ENCODE measurements around the gene CGB5. TPM values are rescaled to one million over a fixed set of nuclear protein-coding genes. Genes with fewer than 3 reads are reported as not detected.
"Not testable (repeated sequence)": the region's sequence is repeated elsewhere in the genome, so short reads cannot be mapped to it uniquely, and the experiment has no call there.

The CGB5 gene
- polyA plus RNA-seq, 1 donor from 2014 or later, result not detected

GRCh38 chr19:49025088-49025487 is 18.6 kb upstream of the CGB5 start:
- not testable (repeated sequence) for H3K27ac ChIP-seq (ENCODE audit: low read length); H3K9me2 ChIP-seq (ENCODE audit: insufficient read depth, low read length); H3K4me3 ChIP-seq (ENCODE audit: low read length); H3F3A ChIP-seq (ENCODE audit: insufficient read depth, low read length, poor library complexity, severe bottlenecking); H3K4me2 ChIP-seq (ENCODE audit: low read length); H3K9me3 ChIP-seq (ENCODE audit: low read length); H4K20me1 ChIP-seq (ENCODE audit: insufficient read depth); H3K36me3 ChIP-seq (ENCODE audit: insufficient read depth, low read length); H3K9ac ChIP-seq (ENCODE audit: low read length); H3K27me3 ChIP-seq (ENCODE audit: insufficient read depth, low read depth, low read length); H2AFZ ChIP-seq (ENCODE audit: low read depth, low read length); H3K79me2 ChIP-seq (replicated peaks; ENCODE audit: insufficient read depth, low read length)

GRCh38 chr19:49025599-49025998 is 18.0 kb upstream of the CGB5 start:
- H2AFZ ChIP-seq (ENCODE audit: low read depth, low read length); H3K27ac ChIP-seq (ENCODE audit: low read length); H3K27me3 ChIP-seq (ENCODE audit: insufficient read depth, low read depth, low read length); H3F3A ChIP-seq (ENCODE audit: insufficient read depth, low read length, poor library complexity, severe bottlenecking); H3K36me3 ChIP-seq (ENCODE audit: insufficient read depth, low read length); H3K4me3 ChIP-seq (ENCODE audit: low read length); H3K79me2 ChIP-seq (replicated peaks; ENCODE audit: insufficient read depth, low read length); H4K20me1 ChIP-seq (ENCODE audit: insufficient read depth); H3K4me2 ChIP-seq (ENCODE audit: low read length); H3K9ac ChIP-seq (ENCODE audit: low read length); H3K9me3 ChIP-seq (ENCODE audit: low read length); H3K9me2 ChIP-seq (ENCODE audit: insufficient read depth, low read length): not testable (repeated sequence)

DNA sequence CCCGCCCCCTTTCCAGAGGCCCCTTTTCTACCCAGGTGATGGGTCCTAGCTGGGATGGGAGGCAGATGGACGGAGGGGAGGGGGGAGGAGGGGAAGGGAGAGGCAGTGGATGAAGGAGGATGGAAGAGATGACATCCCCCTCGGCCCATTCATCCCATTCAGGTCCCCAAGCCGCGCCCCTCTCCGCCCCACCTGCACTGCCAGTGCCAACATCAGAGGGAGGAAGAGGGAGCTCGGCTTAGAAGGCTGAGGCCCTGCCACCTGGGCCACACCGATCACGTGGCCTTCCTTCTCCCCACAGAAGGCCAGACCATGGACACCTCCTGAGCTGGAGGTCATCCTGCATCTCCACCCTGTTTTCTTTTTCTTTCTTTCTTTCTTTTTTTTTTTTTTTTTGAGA is 15.0 kb upstream of the CGB5 start:
- H3K9me3 ChIP-seq (ENCODE audit: low read length); H3K36me3 ChIP-seq (ENCODE audit: insufficient read depth, low read length); H3K4me3 ChIP-seq (ENCODE audit: low read length); H3K9ac ChIP-seq (ENCODE audit: low read length); H3K4me2 ChIP-seq (ENCODE audit: low read length); H3F3A ChIP-seq (ENCODE audit: insufficient read depth, low read length, poor library complexity, severe bottlenecking); H3K9me2 ChIP-seq (ENCODE audit: insufficient read depth, low read length); H3K79me2 ChIP-seq (replicated peaks; ENCODE audit: insufficient read depth, low read length); H3K27ac ChIP-seq (ENCODE audit: low read length); H4K20me1 ChIP-seq (ENCODE audit: insufficient read depth); H3K27me3 ChIP-seq (ENCODE audit: insufficient read depth, low read depth, low read length); H2AFZ ChIP-seq (ENCODE audit: low read depth, low read length): not testable (repeated sequence)

- not testable (repeated sequence) for H3K4me2 ChIP-seq (ENCODE audit: low read length); H3K9ac ChIP-seq (ENCODE audit: low read length); H3K27ac ChIP-seq (ENCODE audit: low read length); H3K79me2 ChIP-seq (replicated peaks; ENCODE audit: insufficient read depth, low read length); H3K9me3 ChIP-seq (ENCODE audit: low read length); H3F3A ChIP-seq (ENCODE audit: insufficient read depth, low read length, poor library complexity, severe bottlenecking); H3K9me2 ChIP-seq (ENCODE audit: insufficient read depth, low read length); H2AFZ ChIP-seq (ENCODE audit: low read depth, low read length); H4K20me1 ChIP-seq (ENCODE audit: insufficient read depth); H3K27me3 ChIP-seq (ENCODE audit: insufficient read depth, low read depth, low read length); H3K4me3 ChIP-seq (ENCODE audit: low read length); H3K36me3 ChIP-seq (ENCODE audit: insufficient read depth, low read length)
These were observed 13.9 kb upstream of the CGB5 start for GRCh38 chr19:49029749-49030148.

- not testable (repeated sequence) for H3K9ac ChIP-seq (ENCODE audit: low read length); H3K9me2 ChIP-seq (ENCODE audit: insufficient read depth, low read length); H2AFZ ChIP-seq (ENCODE audit: low read depth, low read length); H3K27ac ChIP-seq (ENCODE audit: low read length); H3F3A ChIP-seq (ENCODE audit: insufficient read depth, low read length, poor library complexity, severe bottlenecking); H3K9me3 ChIP-seq (ENCODE audit: low read length); H3K79me2 ChIP-seq (replicated peaks; ENCODE audit: insufficient read depth, low read length); H4K20me1 ChIP-seq (ENCODE audit: insufficient read depth); H3K4me3 ChIP-seq (ENCODE audit: low read length); H3K4me2 ChIP-seq (ENCODE audit: low read length); H3K36me3 ChIP-seq (ENCODE audit: insufficient read depth, low read length); H3K27me3 ChIP-seq (ENCODE audit: insufficient read depth, low read depth, low read length)
These were observed 13.3 kb upstream of the CGB5 start for GRCh38 chr19:49030323-49030722.

- not testable (repeated sequence) for H3K27ac ChIP-seq (ENCODE audit: low read length); H4K20me1 ChIP-seq (ENCODE audit: insufficient read depth); H3K27me3 ChIP-seq (ENCODE audit: insufficient read depth, low read depth, low read length)
These were observed 11.9 kb upstream of the CGB5 start, which contains the start of gene CGB2 for GRCh38 chr19:49031642-49032301. Gene CGB2 (plus strand): TSS chr19:49031890. CDS start chr19:49032096, 206 bp downstream.

GRCh38 chr19:49036815-49037214 is 6.8 kb upstream of the CGB5 start, which contains the start of gene CGB1:
Gene CGB1 (minus strand): TSS chr19:49036895. CDS start chr19:49036711, 184 bp downstream.
- not testable (repeated sequence) for H3K79me2 ChIP-seq (replicated peaks; ENCODE audit: insufficient read depth, low read length); H3K36me3 ChIP-seq (ENCODE audit: insufficient read depth, low read length); H3K27ac ChIP-seq (ENCODE audit: low read length); H3F3A ChIP-seq (ENCODE audit: insufficient read depth, low read length, poor library complexity, severe bottlenecking); H3K27me3 ChIP-seq (ENCODE audit: insufficient read depth, low read depth, low read length); H3K4me3 ChIP-seq (ENCODE audit: low read length); H4K20me1 ChIP-seq (ENCODE audit: insufficient read depth); H3K9me3 ChIP-seq (ENCODE audit: low read length); H3K9ac ChIP-seq (ENCODE audit: low read length); H3K9me2 ChIP-seq (ENCODE audit: insufficient read depth, low read length); H3K4me2 ChIP-seq (ENCODE audit: low read length); H2AFZ ChIP-seq (ENCODE audit: low read depth, low read length)

More at GRCh38 chr19:49031642-49032301, 11.9 kb upstream of the CGB5 start, which contains the start of gene CGB2:
- H3K4me3 ChIP-seq (ENCODE audit: low read length); H3K9me2 ChIP-seq (ENCODE audit: insufficient read depth, low read length); H3K9ac ChIP-seq (ENCODE audit: low read length); H3F3A ChIP-seq (ENCODE audit: insufficient read depth, low read length, poor library complexity, severe bottlenecking); H3K9me3 ChIP-seq (ENCODE audit: low read length); H2AFZ ChIP-seq (ENCODE audit: low read depth, low read length); H3K79me2 ChIP-seq (replicated peaks; ENCODE audit: insufficient read depth, low read length); H3K4me2 ChIP-seq (ENCODE audit: low read length); H3K36me3 ChIP-seq (ENCODE audit: insufficient read depth, low read length): not testable (repeated sequence)

DNA sequence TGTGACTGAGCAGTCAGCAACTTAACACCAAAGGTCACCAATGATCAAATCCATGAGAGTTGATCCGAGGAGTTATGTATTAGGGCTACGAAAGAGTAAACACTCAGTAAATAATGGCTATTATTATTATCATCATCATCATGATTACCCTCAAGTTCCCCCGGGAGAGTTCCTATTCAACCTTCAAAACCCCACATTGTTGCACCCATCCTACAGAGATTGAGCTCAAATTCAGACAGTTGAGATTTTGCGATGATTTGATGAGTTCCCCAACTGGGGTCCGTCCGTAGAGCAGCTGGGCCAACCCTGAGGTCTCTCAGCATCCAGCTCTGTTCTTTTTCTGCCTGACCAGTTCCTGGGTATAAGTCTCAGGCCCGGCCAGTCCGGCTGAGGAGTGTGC is 5.5 kb upstream of the CGB5 start:
- not testable (repeated sequence) for H3K4me2 ChIP-seq (ENCODE audit: low read length); H3K9me3 ChIP-seq (ENCODE audit: low read length); H3K9ac ChIP-seq (ENCODE audit: low read length); H2AFZ ChIP-seq (ENCODE audit: low read depth, low read length); H3K79me2 ChIP-seq (replicated peaks; ENCODE audit: insufficient read depth, low read length); H3K27me3 ChIP-seq (ENCODE audit: insufficient read depth, low read depth, low read length); H4K20me1 ChIP-seq (ENCODE audit: insufficient read depth); H3K4me3 ChIP-seq (ENCODE audit: low read length); H3K27ac ChIP-seq (ENCODE audit: low read length); H3F3A ChIP-seq (ENCODE audit: insufficient read depth, low read length, poor library complexity, severe bottlenecking); H3K9me2 ChIP-seq (ENCODE audit: insufficient read depth, low read length); H3K36me3 ChIP-seq (ENCODE audit: insufficient read depth, low read length)

All from neural cell (in vitro differentiated cells).